Measurements from ENCODE around the gene BEX4.

The BEX4 gene

GRCh38 chrX:103248553-103248952 is 33.6 kb downstream of the BEX4 start:
- peak; percentile 37 for DNase-seq (ENCODE audit: low read depth)

GRCh38 chrX:103249805-103250204 is 34.9 kb downstream of the BEX4 start:
- TF ChIP-seq CTCF (IDR thresholded peaks at IDR 0.05; ENCODE audit: insufficient read depth, low read depth, low read length, missing control alignments) = no peak
- no peak for DNase-seq (ENCODE audit: low read depth)
- no peak overlapping the region for H3K4me3 ChIP-seq (ENCODE audit: low read length)

More at GRCh38 chrX:103248553-103248952, 33.6 kb downstream of the BEX4 start:
- no peak overlapping the region for H3K4me3 ChIP-seq (ENCODE audit: low read length)
- peak; percentile 53 for TF ChIP-seq CTCF (IDR thresholded peaks at IDR 0.05; ENCODE audit: insufficient read depth, low read depth, low read length, missing control alignments)

- TF ChIP-seq CTCF (IDR thresholded peaks at IDR 0.05; ENCODE audit: insufficient read depth, low read depth, low read length, missing control alignments) = no peak
- peak; percentile 50 for DNase-seq (ENCODE audit: low read depth)
- H3K4me3 ChIP-seq (ENCODE audit: low read length) = no peak overlapping the region
Observed at GRCh38 chrX:103250977-103251376, 36.1 kb downstream of the BEX4 start.

GRCh38 chrX:103253608-103254007 is 38.7 kb downstream of the BEX4 start:
- TF ChIP-seq CTCF (IDR thresholded peaks at IDR 0.05; ENCODE audit: insufficient read depth, low read depth, low read length, missing control alignments) = no peak
- H3K4me3 ChIP-seq (ENCODE audit: low read length) = peak overlapping the region; percentile 69

GRCh38 chrX:103254171-103254824 is 39.4 kb downstream of the BEX4 start:
- no peak for TF ChIP-seq CTCF (IDR thresholded peaks at IDR 0.05; ENCODE audit: insufficient read depth, low read depth, low read length, missing control alignments)
- H3K4me3 ChIP-seq (ENCODE audit: low read length) = peak overlapping the region; percentile 69
- peak; percentile 23 for DNase-seq (ENCODE audit: low read depth)

More at GRCh38 chrX:103253608-103254007, 38.7 kb downstream of the BEX4 start:
- no peak for DNase-seq (ENCODE audit: low read depth)

GRCh38 chrX:103254921-103255493 is 40.1 kb downstream of the BEX4 start, which contains the start of gene TCEAL8:
TSS of gene TCEAL8 (minus strand) at chrX:103255155. CDS start at chrX:103253979, 1,176 bp downstream.
- DNase-seq (ENCODE audit: low read depth) = peak; percentile 75
- no peak for TF ChIP-seq CTCF (IDR thresholded peaks at IDR 0.05; ENCODE audit: insufficient read depth, low read depth, low read length, missing control alignments)
- peak within 1 kb of the TSS; percentile 69 for H3K4me3 ChIP-seq (ENCODE audit: low read length)
